MM.1S (cell line): Measurements from ENCODE around the gene DDX4.

Experiments used
- DNase-seq: peaks from one replicate; pipeline ENCODE4 v3.0.0-alpha.2; 2015
- H2AFZ ChIP-seq: fragments of 300-600 bp; sonication (generic); 2 replicates; pipeline ENCODE4 v1.6.0; 2016; ENCODE audit warnings: antibody characterized with exemption, low read length
- H3F3A ChIP-seq: fragments of 300-600 bp; sonication (generic); 2 replicates; pipeline ENCODE4 v1.6.1; 2016; ENCODE audit warnings: mild to moderate bottlenecking, antibody characterized with exemption, low read length, moderate library complexity, mixed read lengths; ENCODE audit not compliant: insufficient read depth
- H3K27ac ChIP-seq: fragments of 300-600 bp; sonication (generic); 2 replicates; pipeline ENCODE4 v1.5.1; 2016; ENCODE audit warnings: mild to moderate bottlenecking, low read length
- H3K27me3 ChIP-seq: fragments of 300-600 bp; sonication (generic); replicated peaks from 2 replicates; pipeline ENCODE4 v1.6.0; 2016; ENCODE audit warnings: low read length; ENCODE audit not compliant: insufficient read depth
- H3K36me3 ChIP-seq: fragments of 300-600 bp; sonication (generic); replicated peaks from 2 replicates; pipeline ENCODE4 v1.6.1; 2016; ENCODE audit warnings: mild to moderate bottlenecking, low read length, mixed read lengths; ENCODE audit not compliant: insufficient read depth
- H3K4me1 ChIP-seq: fragments of 300-600 bp; sonication (generic); 2 replicates; pipeline ENCODE4 v1.6.1; 2016; ENCODE audit warnings: low read length, mixed read lengths
- H3K4me2 ChIP-seq: fragments of 300-600 bp; sonication (generic); 2 replicates; pipeline ENCODE4 v1.6.0; 2016; ENCODE audit warnings: low read depth, low read length
- H3K4me3 ChIP-seq: fragments of 300-600 bp; sonication (generic); 2 replicates; pipeline ENCODE4 v1.5.1; 2016; ENCODE audit warnings: low read length, mixed read lengths
- H3K79me2 ChIP-seq: fragments of 300-600 bp; sonication (generic); 2 replicates; pipeline ENCODE4 v1.6.1; 2016; ENCODE audit warnings: mixed run types, low read length, mixed read lengths
- H3K9ac ChIP-seq: fragments of 300-600 bp; sonication (generic); 2 replicates; pipeline ENCODE4 v1.6.1; 2016; ENCODE audit warnings: low read length, mixed read lengths
- H3K9me2 ChIP-seq: fragments of 300-600 bp; sonication (generic); replicated peaks from 2 replicates; pipeline ENCODE4 v1.6.1; 2016; ENCODE audit warnings: mild to moderate bottlenecking, low read length, mixed read lengths; ENCODE audit not compliant: insufficient read depth
- H3K9me3 ChIP-seq: fragments of 300-600 bp; sonication (generic); replicated peaks from 2 replicates; pipeline ENCODE4 v1.6.1; 2016; ENCODE audit warnings: mild to moderate bottlenecking, low read length, mixed read lengths; ENCODE audit not compliant: insufficient read depth
- H4K20me1 ChIP-seq: fragments of 300-600 bp; sonication (generic); 2 replicates; pipeline ENCODE4 v1.6.1; 2016; ENCODE audit warnings: mild to moderate bottlenecking, low read length, moderate library complexity, mixed read lengths; ENCODE audit not compliant: insufficient read depth
- EZH2 ChIP-seq: fragments of 300-600 bp; sonication (generic); optimal IDR thresholded peaks from 2 replicates; pipeline ENCODE3; 2017; ENCODE audit warnings: low read depth, mild to moderate bottlenecking, antibody characterized with exemption, low read length, mixed read lengths
- EZH2phosphoT487 ChIP-seq: fragments of 300-600 bp; sonication (generic); IDR thresholded peaks from 2 replicates; pipeline ENCODE4 v1.6.1; 2018; ENCODE audit warnings: antibody characterized with exemption, low read length
- TF ChIP-seq, protein P1 (sequence below): fragments of 300-600 bp; sonication (generic); IDR thresholded peaks from 2 replicates; pipeline ENCODE4 v1.5.1; 2016; ENCODE audit warnings: antibody characterized with exemption, low read length, mixed read lengths

Gene DDX4

DNA sequence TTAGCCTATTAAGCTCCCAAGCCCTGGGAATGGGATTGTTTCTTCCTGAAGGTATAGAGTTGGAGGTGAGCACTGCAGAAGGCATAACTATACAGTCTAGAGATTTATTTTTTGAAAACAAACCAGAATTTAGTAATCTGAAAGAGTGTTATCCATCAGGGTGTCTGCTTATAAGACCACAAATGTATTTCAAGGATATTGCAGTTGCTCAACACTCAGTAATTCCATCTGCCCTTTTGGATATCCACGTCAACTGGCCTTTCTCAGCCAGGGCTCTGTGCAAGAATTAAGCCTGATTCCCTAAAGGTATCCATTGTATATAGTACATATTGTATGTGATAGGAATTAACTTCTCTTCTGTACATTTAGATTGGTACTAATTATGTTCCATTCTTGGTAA, 98.3 kb downstream of the DDX4 start:
- Histone ChIP-seq H2AFZ (no peak overlapping the region), H3K36me3 (no peaks in the 10 kb centered on the region), H3K27ac (no peak overlapping the region), H3K9ac (no peak overlapping the region), H3K4me3 (no peak overlapping the region), H3K9me3 (no peaks in the 10 kb centered on the region), H3K4me1 (no peaks in the 10 kb centered on the region), H3K9me2 (no peaks in the 10 kb centered on the region), H3K79me2 (no peaks in the 10 kb centered on the region), H3F3A (no peaks in the 10 kb centered on the region), H3K4me2 (no peak overlapping the region), H3K27me3 (no peaks in the 10 kb centered on the region), H4K20me1 (no peaks in the 10 kb centered on the region)
- no peak for TF ChIP-seq EZH2
- TF ChIP-seq, protein P1, sequence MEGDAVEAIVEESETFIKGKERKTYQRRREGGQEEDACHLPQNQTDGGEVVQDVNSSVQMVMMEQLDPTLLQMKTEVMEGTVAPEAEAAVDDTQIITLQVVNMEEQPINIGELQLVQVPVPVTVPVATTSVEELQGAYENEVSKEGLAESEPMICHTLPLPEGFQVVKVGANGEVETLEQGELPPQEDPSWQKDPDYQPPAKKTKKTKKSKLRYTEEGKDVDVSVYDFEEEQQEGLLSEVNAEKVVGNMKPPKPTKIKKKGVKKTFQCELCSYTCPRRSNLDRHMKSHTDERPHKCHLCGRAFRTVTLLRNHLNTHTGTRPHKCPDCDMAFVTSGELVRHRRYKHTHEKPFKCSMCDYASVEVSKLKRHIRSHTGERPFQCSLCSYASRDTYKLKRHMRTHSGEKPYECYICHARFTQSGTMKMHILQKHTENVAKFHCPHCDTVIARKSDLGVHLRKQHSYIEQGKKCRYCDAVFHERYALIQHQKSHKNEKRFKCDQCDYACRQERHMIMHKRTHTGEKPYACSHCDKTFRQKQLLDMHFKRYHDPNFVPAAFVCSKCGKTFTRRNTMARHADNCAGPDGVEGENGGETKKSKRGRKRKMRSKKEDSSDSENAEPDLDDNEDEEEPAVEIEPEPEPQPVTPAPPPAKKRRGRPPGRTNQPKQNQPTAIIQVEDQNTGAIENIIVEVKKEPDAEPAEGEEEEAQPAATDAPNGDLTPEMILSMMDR = no peak
- no peak for TF ChIP-seq EZH2phosphoT487
- DNase-seq = no peak

DNA sequence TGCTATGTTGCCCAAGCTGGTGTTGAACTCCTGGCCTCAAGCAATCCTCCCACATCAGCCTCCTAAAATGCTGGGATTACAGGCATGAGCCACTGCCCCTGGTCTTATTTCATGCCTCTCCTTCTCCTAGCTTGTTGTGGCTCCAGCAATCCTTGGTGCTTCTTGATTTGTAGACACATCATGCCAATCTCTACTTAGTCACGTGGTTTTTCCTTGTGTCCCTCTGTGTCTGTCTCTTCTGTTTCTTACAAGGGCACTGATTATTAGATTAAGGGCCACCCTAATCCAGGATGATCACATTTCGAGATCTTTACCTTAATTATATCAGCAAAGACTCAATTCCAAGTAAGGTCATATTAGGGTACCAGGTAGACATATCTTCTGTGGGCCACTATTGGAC, 104.1 kb downstream of the DDX4 start:
- no peaks in the 10 kb centered on the region for H3K9me2 ChIP-seq
- no peak overlapping the region for H3K27ac ChIP-seq
- no peaks in the 10 kb centered on the region for H4K20me1 ChIP-seq
- TF ChIP-seq EZH2phosphoT487 (no peak), EZH2 (no peak)
- TF ChIP-seq, protein P1 = no peak
- no peaks in the 10 kb centered on the region for H3K27me3 ChIP-seq
- no peak overlapping the region for H2AFZ ChIP-seq
- H3K4me2 ChIP-seq = no peak overlapping the region
- no peak overlapping the region for H3K4me3 ChIP-seq
- H3F3A ChIP-seq = no peaks in the 10 kb centered on the region
- H3K9me3 ChIP-seq = no peaks in the 10 kb centered on the region
- DNase-seq = no peak
- no peak overlapping the region for H3K9ac ChIP-seq
- H3K4me1 ChIP-seq = no peaks in the 10 kb centered on the region
- H3K79me2 ChIP-seq = no peaks in the 10 kb centered on the region
- no peaks in the 10 kb centered on the region for H3K36me3 ChIP-seq

DNA sequence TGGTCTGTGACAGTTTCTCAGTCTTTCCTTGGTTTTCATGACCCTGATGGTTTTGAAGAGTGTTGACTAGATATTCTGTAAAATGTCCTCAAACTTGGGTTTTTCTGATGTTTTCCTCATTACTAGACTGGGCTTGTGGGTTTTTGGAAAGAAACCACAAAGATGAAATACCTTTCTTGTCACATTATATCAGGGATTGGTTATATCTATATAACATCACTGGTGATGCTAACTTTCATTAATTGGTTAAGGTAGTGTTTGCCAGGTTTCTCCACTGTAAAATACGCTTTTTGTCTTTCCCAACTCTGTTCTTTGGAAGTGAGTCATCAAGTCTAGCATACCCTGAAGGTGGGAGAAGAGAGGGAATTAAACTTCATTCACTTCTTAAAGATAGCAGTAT, 110.0 kb downstream of the DDX4 start:
- H2AFZ ChIP-seq = no peak overlapping the region
- TF ChIP-seq, protein P1 = no peak
- TF ChIP-seq EZH2phosphoT487 = no peak
- TF ChIP-seq EZH2 = no peak
- no peak overlapping the region for H3K27ac ChIP-seq
- H3K79me2 ChIP-seq = no peaks in the 10 kb centered on the region
- no peaks in the 10 kb centered on the region for H3K27me3 ChIP-seq
- H3F3A ChIP-seq = no peaks in the 10 kb centered on the region
- H3K4me1 ChIP-seq = no peaks in the 10 kb centered on the region
- H3K36me3 ChIP-seq = no peaks in the 10 kb centered on the region
- H4K20me1 ChIP-seq = no peaks in the 10 kb centered on the region
- no peak overlapping the region for H3K4me3 ChIP-seq
- no peak overlapping the region for H3K9ac ChIP-seq
- H3K9me2 ChIP-seq = no peaks in the 10 kb centered on the region
- H3K9me3 ChIP-seq = no peaks in the 10 kb centered on the region
- no peak for DNase-seq
- no peak overlapping the region for H3K4me2 ChIP-seq
